GM12874 (cell line): ENCODE data around the gene CRTAP.

Experiments used
- CTCF ChIP-seq: IDR thresholded peaks from 2 replicates; pipeline ENCODE4 v1.5.1; 2011; ENCODE audit warnings: low read depth, mild to moderate bottlenecking, control low read depth, low read length, moderate library complexity; ENCODE audit not compliant: insufficient read depth

The CRTAP gene

GRCh38 chr3:33171580-33171979 lies 57.8 kb downstream of the CRTAP start:
- no peak for TF ChIP-seq CTCF

DNA sequence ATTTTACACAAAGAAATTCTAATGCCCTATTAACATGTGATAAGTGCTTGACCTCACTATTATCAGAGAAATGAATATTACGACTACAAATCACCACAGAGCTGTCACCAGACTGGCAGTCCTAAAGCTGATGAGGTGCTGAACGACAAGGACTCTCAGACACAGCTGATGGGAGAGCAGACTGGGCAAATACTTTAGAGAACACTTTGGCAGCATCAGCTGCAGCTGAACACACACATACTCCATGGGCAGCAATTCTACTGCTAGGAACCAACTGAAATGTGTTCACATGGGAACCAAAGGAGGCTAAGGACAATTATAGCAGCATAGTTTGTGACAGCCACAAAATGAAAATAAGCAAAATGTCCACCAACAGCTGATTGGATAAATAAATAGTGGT lies 59.3 kb downstream of the CRTAP start:
- no peak for TF ChIP-seq CTCF

- no peak for TF ChIP-seq CTCF
Observed at GRCh38 chr3:33173672-33174071, 59.9 kb downstream of the CRTAP start.

GRCh38 chr3:33174095-33174494 lies 60.3 kb downstream of the CRTAP start:
- TF ChIP-seq CTCF = no peak

- no peak for TF ChIP-seq CTCF
Observed at GRCh38 chr3:33174711-33175414, 61.0 kb downstream of the CRTAP start.

DNA sequence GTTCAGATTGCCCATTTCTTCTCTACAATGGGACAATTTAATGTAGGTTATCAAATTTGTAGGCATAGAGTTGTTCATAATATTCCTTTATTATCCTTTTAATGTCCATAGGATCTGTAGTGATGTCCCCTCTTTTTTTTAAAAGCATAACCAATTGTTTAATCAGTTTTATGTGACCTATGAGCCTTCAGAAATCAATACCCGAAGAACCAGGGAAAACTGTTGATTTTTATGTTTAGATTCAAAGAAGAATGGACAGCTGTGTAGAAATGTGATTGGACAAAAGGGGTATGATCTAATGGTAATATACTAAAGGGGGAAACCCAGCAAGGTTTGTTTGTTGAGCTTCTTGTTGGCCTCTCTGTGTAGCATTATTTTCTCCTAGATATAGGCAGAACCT lies 65.3 kb downstream of the CRTAP start:
- no peak for TF ChIP-seq CTCF

DNA sequence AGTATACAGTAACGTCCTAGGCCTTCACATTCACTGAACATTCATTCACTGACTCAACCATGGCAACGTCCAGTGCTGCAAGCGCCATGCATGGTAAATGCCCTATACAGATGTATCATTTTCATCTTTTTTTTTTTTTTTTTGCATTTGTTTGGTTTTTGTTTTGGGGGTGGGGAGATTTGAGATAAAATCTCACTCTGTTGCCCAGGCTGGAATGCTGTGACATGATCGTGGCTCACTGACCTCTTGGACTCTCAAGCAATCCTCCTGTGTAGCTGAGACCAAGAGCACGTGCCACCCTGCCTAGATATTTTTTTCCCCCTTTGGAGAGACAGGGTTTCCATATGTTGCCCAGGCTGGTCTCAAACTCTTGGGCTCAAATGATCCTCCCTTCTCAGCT lies 67.4 kb downstream of the CRTAP start:
- TF ChIP-seq CTCF = no peak
